EL (cell line): ENCODE measurements around the gene KCNA10.
A peak's percentile ranks its signal among the peaks of the same experiment; 100 is the strongest.

Experiments
- DNase-seq: peaks from one replicate; pipeline ENCODE4 v3.0.0-alpha.2; 2016

The KCNA10 gene

DNA sequence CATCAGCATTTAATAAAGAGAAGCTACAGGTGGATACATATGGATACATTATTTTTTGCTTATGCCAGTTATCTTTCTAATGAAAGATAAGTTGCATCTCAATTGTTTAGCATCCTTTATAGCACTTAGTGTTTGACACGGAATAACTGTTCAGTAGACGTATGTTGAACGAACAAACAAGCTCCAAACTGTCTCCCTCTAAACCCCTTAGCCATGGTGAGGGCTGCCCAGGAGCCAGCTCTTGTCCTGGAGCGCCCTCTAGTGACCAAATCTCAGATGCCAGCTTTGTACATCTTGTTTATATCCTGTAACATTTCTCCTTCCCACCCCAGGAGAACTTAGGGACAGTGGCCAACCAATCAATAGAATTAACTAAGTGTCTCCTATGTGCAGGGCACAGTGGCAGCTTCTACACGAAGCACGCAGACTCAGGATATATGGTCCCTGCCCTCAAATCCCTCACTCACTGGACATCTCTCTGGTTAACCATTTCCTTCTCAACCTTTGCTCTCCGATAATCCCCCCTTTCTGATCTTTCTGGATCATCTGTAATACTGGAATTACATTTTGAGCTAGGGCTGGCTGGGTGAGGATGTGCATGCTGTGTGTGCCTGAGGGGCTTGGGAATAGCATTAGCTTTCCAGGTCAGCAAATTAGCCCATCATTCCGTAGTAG, 22.9 kb downstream of the KCNA10 start:
- peak; percentile 76 for DNase-seq

- DNase-seq: no peak
Measured at GRCh38 chr1:110494522-110495406, 24.2 kb downstream of the KCNA10 start.

DNA sequence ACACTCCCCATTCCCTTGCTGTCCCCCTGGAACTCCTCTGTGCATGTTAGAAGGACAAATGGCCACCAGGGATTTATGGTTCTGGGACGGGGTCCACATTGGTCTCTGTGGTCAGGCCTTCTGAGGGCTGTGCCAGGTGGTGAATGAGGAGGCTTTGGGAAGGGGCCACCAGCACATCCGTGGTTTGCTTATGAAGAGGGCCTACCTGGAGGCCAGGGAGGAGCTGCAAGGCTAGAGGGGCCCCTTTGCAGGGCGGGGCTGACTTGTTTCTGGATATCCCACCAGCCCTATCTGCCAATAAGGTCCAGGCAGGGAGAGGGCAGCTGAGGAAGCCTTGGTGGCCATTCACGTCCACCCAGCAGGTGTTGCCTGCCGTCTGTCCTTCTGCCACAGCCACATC, 24.9 kb downstream of the KCNA10 start:
- no peak for DNase-seq

GRCh38 chr1:110493059-110493699, 25.8 kb downstream of the KCNA10 start:
- DNase-seq: no peak

- DNase-seq: no peak
Measured at GRCh38 chr1:110492573-110492972, 26.4 kb downstream of the KCNA10 start.

DNA sequence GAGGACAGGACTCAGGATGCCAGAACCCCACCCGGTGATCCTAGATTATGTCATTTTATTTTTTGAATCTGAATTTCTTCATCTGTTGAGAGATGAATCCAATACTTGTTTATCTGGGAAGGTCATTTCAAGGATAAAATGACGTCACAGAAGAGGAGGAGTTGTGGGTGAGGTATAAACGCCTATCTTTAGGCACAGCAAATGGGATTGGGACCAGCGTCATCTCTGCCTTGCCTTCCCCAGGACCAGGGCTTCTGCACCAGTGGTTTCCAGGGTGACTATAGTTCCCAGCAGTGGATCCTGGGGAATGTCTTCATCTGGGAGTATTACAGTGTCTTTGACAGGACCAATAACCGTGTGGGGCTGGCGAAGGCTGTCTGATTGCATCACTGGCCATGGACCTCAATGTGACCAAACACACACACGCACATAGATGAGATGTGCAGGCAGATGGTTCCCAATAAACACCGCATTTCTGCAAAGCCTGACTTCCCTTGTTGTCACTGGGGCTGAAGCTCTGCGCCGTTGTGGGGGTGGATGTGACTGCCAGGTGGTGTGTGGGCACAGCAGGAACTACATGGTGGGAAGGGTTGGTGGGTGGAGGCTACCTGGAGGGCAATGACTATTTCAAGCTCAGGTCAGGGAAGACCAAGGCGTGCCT, 28.1 kb downstream of the KCNA10 start:
- no peak for DNase-seq

DNA sequence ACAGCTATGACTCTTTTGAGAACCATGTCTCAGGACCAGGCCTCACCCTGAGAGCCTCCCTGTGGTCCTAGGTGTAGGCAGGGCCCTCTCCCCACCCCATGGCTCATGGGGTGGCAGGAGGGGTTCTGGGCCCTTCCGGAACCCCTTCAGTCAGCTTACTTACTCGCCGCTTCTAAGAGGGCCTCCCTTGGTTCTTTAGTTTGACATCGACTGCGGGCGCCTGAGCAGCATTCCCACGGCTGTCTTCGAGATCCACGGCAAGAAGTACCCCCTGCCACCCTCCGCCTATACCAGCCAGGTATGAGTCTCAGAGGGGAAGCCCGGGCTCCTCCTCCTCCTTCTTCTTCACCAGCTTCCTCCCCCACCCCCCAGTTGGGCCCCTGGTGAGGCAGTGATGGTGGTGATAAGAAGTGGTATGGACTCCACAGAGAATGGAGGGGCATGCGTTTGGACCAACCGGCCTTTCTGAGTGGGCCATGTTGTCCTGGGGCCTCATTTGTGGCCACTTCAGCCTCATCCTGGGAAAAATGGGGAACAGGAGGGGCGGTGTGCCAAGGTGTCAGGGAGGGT, 28.9 kb downstream of the KCNA10 start:
- DNase-seq: no peak

DNA sequence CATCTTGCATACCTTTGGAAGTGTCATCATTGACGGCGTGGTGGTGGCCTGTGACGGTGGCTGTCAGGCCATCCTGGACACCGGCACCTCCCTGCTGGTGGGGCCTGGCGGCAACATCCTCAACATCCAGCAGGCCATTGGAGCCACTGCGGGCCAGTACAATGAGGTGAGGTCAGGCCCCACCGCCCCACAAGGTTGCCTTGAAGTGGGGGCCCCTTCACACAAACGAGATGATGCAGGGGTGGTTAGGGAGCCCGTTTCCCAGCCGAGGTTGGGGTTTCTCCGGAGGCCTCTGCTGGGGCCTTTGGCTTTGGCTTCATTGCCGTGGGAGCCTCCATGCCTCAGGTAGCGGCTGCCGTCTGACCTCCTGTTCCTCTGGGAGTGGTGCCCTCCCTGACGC, 29.6 kb downstream of the KCNA10 start:
- DNase-seq: no peak

- DNase-seq: no peak
Measured at GRCh38 chr1:110488867-110489266, 30.1 kb downstream of the KCNA10 start.

DNA sequence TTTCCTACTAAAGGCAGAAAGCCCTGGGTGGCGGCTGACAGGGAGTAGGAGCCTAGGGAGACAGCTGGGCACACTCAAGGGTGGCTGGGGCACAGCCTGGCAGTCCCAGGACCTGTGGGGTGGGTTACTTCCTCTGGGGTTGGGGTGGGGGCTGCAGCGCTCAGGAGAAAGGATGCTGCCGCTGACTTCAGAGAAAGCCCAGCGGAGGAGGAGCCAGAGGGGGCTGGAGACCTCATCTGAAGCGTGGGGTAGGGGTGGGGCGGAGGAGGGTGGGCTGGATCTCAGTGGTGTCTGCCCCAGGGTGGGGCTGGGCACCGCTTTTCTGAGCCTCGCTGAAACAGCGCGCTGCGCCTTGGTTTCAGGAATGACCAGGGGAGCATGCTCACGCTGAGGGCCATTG, 30.8 kb downstream of the KCNA10 start:
- DNase-seq: no peak

DNA sequence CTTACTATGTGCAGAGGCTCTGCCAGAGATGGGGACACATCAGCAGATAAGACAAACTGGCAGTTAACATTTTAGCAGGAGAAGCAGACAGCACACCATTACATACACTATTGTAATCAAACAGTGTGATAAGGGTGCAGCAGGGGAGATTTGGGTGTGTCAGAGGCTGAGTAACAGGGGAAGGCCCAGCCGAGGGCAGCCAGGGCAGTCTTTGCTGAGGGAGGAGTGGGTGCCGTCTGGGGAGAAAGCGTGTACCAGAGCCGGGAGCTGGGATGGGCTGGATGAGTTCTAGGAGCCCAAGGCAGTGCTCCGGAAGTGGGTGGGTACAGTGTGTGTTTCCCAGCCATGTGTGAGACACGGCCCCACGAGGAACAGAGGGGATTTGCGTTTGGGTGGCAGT, 31.2 kb downstream of the KCNA10 start:
- DNase-seq: no peak

GRCh38 chr1:110485725-110486124, 33.2 kb downstream of the KCNA10 start:
- DNase-seq: no peak

GRCh38 chr1:110484801-110485200, 34.2 kb downstream of the KCNA10 start:
- DNase-seq: no peak

GRCh38 chr1:110483308-110483685, 35.7 kb downstream of the KCNA10 start:
- no peak for DNase-seq

DNA sequence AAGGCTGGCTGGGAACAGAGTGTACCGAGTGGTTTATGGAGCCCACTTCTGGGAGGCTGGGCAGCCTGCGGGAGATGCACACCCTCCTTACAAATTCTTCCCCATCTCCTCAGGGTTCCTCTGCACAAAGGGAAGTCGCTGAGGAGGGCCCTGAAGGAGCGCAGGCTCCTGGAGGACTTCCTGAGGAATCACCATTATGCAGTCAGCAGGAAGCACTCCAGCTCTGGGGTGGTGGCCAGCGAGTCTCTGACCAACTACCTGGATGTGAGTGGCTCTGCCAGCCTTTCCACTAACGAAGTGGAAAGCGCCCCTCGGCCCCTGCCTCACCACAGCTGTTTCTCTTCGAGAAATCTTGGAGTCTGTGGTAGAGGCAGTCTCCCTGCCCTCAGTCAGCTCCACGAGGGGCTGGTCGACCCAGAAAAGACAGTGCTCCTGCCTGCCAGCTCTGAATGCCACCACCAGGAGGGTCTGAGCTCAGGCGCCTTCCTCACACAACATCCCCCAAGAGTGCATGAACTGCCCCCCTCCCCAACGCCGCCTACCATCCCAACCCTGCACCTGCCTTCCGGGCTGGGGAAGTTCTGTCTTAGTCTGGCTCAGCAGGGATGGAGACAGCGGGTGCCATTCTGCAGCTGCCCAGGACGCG, 36.2 kb downstream of the KCNA10 start:
- DNase-seq: no peak

DNA sequence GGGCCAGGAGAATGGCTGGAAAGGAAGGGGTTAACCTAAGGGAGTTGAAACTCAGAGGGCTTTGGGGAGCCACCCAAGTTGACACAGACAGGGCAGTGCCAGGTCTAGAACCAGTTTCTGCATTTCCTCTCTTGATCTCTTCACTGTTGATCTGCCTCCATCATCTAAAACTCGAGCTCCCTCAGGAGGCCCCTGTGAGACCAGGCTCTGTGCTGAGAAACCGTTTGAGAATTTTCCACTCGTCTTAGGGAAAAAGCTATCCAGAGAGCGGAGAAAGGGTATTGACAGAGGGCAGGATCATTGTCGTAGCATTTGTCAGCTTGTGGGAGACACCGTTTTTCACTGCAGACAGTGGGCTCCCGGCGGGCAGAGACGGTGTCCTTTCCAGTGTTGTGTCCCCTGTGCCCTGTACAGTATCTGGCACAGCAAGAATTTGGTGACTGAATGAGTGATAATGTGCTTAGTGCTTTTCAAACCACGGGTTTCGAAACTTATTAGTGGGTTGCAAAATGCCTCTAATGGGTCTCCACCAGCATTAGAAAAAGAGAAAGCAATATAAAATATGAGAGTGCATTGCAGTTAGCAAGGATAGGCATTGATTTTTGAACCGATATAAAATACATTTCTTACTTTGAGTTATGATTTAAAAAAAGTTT, 36.9 kb downstream of the KCNA10 start:
- no peak for DNase-seq

- DNase-seq: no peak
Measured at GRCh38 chr1:110480356-110481096, 38.4 kb downstream of the KCNA10 start.

DNA sequence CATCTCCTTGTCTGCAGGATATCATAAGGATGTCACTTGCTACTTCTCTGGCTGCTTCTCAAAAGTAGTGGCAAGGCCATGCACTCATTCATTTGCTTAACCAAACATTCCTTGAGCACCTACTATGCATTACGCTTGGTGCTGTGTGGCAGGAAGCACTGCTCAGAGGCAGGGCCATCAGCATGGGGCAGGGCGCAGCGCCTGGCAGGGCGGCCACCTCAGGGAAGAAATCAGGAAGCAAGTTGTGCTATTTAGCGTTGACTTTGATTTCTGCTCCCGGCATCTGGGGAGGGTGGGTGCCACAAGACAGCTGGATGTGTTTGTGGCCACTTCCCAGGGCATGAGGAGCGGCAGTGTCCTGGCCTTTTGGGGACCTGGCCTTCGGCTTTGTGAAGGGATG, 40.1 kb downstream of the KCNA10 start:
- DNase-seq: no peak

GRCh38 chr1:110477967-110478640, 40.9 kb downstream of the KCNA10 start:
- no peak for DNase-seq

GRCh38 chr1:110477445-110477957, 41.5 kb downstream of the KCNA10 start:
- DNase-seq: no peak
